WTC11 (cell line): ENCODE data around the gene DIDO1. TPM values are rescaled to one million over a fixed set of nuclear protein-coding genes. Genes with fewer than 3 reads are reported as not detected.

Experiments used
- ATAC-seq: fragments of 200-7000 bp; cut with Tn5 transposase; 2 replicates; pipeline ENCODE4 v1.10.0; 2021; ENCODE audit warnings: mild to moderate bottlenecking, moderate library complexity
- CTCF ChIA-PET: fragments of 300-600 bp; sonication (Branson Sonifier 250); formaldehyde crosslinking; loops from one replicate; lab custom pipeline; 2021; ENCODE audit warnings: antibody characterized with exemption; lab: Charles Lee
- POLR2A ChIA-PET: fragments of 350-600 bp; sonication (Branson Sonifier 250); formaldehyde crosslinking; loops from one replicate; lab custom pipeline; 2021; ENCODE audit warnings: antibody characterized with exemption; lab: Charles Lee
- DNase-seq: peaks from one replicate; pipeline ENCODE4 v3.0.0; 2021; ENCODE audit warnings: low spot score
- H3K27ac Mint-ChIP-seq: 2 replicates; pipeline ENCODE4 v1.8.0; 2021; ENCODE audit warnings: mixed read lengths
- H3K27me3 Mint-ChIP-seq: 2 replicates; pipeline ENCODE4 v1.8.0; 2021; ENCODE audit warnings: low read depth, mild to moderate bottlenecking, moderate library complexity, mixed read lengths
- H3K36me3 Mint-ChIP-seq: 2 replicates; pipeline ENCODE4 v1.8.0; 2021; ENCODE audit warnings: mixed read lengths
- H3K4me1 Mint-ChIP-seq: 2 replicates; pipeline ENCODE4 v1.8.0; 2022; ENCODE audit warnings: mixed read lengths
- H3K4me3 Mint-ChIP-seq: 2 replicates; pipeline ENCODE4 v1.8.0; 2021; ENCODE audit warnings: mild to moderate bottlenecking, moderate library complexity, mixed read lengths
- H3K9me3 Mint-ChIP-seq: 2 replicates; pipeline ENCODE4 v1.8.0; 2021; ENCODE audit warnings: mixed read lengths
- CBFB ChIP-seq: sonication (generic); formaldehyde crosslinking; IDR thresholded peaks from 2 replicates; pipeline ENCODE4 v1.8.1; 2022; ENCODE audit warnings: mild to moderate bottlenecking, low read depth, missing genetic modification reagents
- SOX15 ChIP-seq: fragments of 250-450 bp; sonication (Bioruptor Pico); IDR thresholded peaks from 2 replicates; pipeline ENCODE4 v1.9.0; 2021; ENCODE audit warnings: mild to moderate bottlenecking
- TEAD1 ChIP-seq: sonication (generic); formaldehyde crosslinking; IDR thresholded peaks from 2 replicates; pipeline ENCODE4 v1.8.0; 2022; ENCODE audit warnings: mild to moderate bottlenecking, missing genetic modification reagents
- ZBTB21 ChIP-seq: sonication (generic); formaldehyde crosslinking; IDR thresholded peaks from 2 replicates; pipeline ENCODE4 v1.8.1; 2023; ENCODE audit warnings: mild to moderate bottlenecking, missing genetic modification reagents, borderline replicate concordance
- ZNF219 ChIP-seq: sonication (generic); formaldehyde crosslinking; IDR thresholded peaks from 2 replicates; pipeline ENCODE4 v1.8.0; 2023; ENCODE audit warnings: missing genetic modification reagents, mild to moderate bottlenecking, borderline replicate concordance
- ZNF263 ChIP-seq: sonication (generic); formaldehyde crosslinking; IDR thresholded peaks from 2 replicates; pipeline ENCODE4 v1.8.1; 2022; ENCODE audit warnings: low read depth, mild to moderate bottlenecking, moderate library complexity, missing genetic modification reagents
- ZNF423 ChIP-seq: fragments of 250-450 bp; sonication (Bioruptor Pico); IDR thresholded peaks from 2 replicates; pipeline ENCODE4 v2.1.2; 2022; ENCODE audit warnings: mild to moderate bottlenecking, moderate library complexity
- ZNF671 ChIP-seq: fragments of 250-450 bp; sonication (Bioruptor Pico); IDR thresholded peaks from 2 replicates; pipeline ENCODE4 v1.8.0; 2021; ENCODE audit warnings: mild to moderate bottlenecking
- total RNA-seq: library from RNA; stranded (reverse); gene quantifications from 3 replicates; pipeline ENCODE4 v1.2.3, GENCODE V29; 2021
- TF ChIP-seq, protein P1 (sequence below): sonication (generic); formaldehyde crosslinking; IDR thresholded peaks from 2 replicates; pipeline ENCODE4 v1.8.0; 2022; ENCODE audit warnings: mild to moderate bottlenecking, missing genetic modification reagents
- TF ChIP-seq, protein P2 (sequence below): sonication (generic); formaldehyde crosslinking; IDR thresholded peaks from 2 replicates; pipeline ENCODE4 v1.8.1; 2022; ENCODE audit warnings: low read depth, mild to moderate bottlenecking, moderate library complexity, missing genetic modification reagents, borderline replicate concordance
- TF ChIP-seq, protein P3 (sequence below): sonication (generic); formaldehyde crosslinking; IDR thresholded peaks from 2 replicates; pipeline ENCODE4 v1.8.0; 2022; ENCODE audit warnings: mild to moderate bottlenecking, missing genetic modification reagents
- TF ChIP-seq, protein P4 (sequence below): sonication (generic); formaldehyde crosslinking; IDR thresholded peaks from 2 replicates; pipeline ENCODE4 v1.8.0; 2023; ENCODE audit warnings: missing genetic modification reagents, mild to moderate bottlenecking, borderline replicate concordance
- TF ChIP-seq, protein P5 (sequence below): sonication (generic); formaldehyde crosslinking; IDR thresholded peaks from 2 replicates; pipeline ENCODE4 v1.8.1; 2023; ENCODE audit warnings: mild to moderate bottlenecking, missing genetic modification reagents, moderate library complexity
- TF ChIP-seq, protein P6 (sequence below): sonication (generic); formaldehyde crosslinking; IDR thresholded peaks from 2 replicates; pipeline ENCODE4 v1.8.0; 2022; ENCODE audit warnings: mild to moderate bottlenecking, missing genetic modification reagents
- TF ChIP-seq, protein P7 (sequence below): sonication (generic); formaldehyde crosslinking; IDR thresholded peaks from 2 replicates; pipeline ENCODE4 v1.8.1; 2023; ENCODE audit warnings: mild to moderate bottlenecking, missing genetic modification reagents

DIDO1 gene
- total RNA-seq, 1 experiment from 2014 or later: 87.3 TPM

DNA sequence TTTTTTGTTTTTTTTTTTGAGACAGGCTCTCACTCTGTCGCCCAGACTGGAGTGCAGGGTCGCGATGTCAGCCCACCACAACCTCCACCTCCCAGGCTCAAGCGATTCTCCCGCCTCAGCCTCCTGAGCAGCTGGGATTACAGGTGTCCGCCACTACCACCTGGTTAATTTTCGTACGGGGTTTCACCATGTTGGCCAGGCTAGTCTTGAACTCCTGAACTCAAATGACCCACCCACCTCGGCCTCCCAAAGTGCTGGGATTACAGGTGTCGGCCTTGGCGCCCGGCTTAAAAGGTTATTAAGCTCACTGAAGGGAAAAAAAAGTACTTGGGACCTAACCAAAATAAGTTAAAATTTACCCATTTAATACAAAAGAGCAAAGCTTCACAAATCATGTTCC lies 66.6 kb downstream of the DIDO1 start:
- ChIA-PET POLR2A (interaction anchor here (1.0 kb wide), 1 partner anchor 881 kb away, joined by 3 read pairs; no protein-coding TSS in a partner anchor), CTCF (interaction anchor here (2.6 kb wide), 1 partner anchor 37 kb away, joined by 13 read pairs; no protein-coding TSS in a partner anchor)
- H3K9me3 Mint-ChIP-seq: no peaks in the 10 kb centered on the region
- DNase-seq (no peak), ATAC-seq (no peak)
- no peak overlapping the region for H3K27ac Mint-ChIP-seq
- peaks cover 28% of the 10 kb centered on the region for H3K4me1 Mint-ChIP-seq
- peak overlapping the region; percentile 74 for H3K4me3 Mint-ChIP-seq
- TF ChIP-seq, protein P1, sequence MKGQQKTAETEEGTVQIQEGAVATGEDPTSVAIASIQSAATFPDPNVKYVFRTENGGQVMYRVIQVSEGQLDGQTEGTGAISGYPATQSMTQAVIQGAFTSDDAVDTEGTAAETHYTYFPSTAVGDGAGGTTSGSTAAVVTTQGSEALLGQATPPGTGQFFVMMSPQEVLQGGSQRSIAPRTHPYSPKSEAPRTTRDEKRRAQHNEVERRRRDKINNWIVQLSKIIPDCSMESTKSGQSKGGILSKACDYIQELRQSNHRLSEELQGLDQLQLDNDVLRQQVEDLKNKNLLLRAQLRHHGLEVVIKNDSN (CRISPR knock-in tag): no peak
- TF ChIP-seq ZNF671 (CRISPR knock-in tag): no peak
- TF ChIP-seq, protein P2, sequence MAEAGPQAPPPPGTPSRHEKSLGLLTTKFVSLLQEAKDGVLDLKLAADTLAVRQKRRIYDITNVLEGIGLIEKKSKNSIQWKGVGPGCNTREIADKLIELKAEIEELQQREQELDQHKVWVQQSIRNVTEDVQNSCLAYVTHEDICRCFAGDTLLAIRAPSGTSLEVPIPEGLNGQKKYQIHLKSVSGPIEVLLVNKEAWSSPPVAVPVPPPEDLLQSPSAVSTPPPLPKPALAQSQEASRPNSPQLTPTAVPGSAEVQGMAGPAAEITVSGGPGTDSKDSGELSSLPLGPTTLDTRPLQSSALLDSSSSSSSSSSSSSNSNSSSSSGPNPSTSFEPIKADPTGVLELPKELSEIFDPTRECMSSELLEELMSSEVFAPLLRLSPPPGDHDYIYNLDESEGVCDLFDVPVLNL: no peak
- no peak for TF ChIP-seq ZNF219 (CRISPR knock-in tag)
- TF ChIP-seq, protein P3, sequence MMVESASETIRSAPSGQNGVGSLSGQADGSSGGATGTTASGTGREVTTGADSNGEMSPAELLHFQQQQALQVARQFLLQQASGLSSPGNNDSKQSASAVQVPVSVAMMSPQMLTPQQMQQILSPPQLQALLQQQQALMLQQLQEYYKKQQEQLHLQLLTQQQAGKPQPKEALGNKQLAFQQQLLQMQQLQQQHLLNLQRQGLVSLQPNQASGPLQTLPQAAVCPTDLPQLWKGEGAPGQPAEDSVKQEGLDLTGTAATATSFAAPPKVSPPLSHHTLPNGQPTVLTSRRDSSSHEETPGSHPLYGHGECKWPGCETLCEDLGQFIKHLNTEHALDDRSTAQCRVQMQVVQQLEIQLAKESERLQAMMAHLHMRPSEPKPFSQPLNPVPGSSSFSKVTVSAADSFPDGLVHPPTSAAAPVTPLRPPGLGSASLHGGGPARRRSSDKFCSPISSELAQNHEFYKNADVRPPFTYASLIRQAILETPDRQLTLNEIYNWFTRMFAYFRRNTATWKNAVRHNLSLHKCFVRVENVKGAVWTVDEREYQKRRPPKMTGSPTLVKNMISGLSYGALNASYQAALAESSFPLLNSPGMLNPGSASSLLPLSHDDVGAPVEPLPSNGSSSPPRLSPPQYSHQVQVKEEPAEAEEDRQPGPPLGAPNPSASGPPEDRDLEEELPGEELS: no peak
- no peak for TF ChIP-seq ZBTB21
- TF ChIP-seq, protein P4, sequence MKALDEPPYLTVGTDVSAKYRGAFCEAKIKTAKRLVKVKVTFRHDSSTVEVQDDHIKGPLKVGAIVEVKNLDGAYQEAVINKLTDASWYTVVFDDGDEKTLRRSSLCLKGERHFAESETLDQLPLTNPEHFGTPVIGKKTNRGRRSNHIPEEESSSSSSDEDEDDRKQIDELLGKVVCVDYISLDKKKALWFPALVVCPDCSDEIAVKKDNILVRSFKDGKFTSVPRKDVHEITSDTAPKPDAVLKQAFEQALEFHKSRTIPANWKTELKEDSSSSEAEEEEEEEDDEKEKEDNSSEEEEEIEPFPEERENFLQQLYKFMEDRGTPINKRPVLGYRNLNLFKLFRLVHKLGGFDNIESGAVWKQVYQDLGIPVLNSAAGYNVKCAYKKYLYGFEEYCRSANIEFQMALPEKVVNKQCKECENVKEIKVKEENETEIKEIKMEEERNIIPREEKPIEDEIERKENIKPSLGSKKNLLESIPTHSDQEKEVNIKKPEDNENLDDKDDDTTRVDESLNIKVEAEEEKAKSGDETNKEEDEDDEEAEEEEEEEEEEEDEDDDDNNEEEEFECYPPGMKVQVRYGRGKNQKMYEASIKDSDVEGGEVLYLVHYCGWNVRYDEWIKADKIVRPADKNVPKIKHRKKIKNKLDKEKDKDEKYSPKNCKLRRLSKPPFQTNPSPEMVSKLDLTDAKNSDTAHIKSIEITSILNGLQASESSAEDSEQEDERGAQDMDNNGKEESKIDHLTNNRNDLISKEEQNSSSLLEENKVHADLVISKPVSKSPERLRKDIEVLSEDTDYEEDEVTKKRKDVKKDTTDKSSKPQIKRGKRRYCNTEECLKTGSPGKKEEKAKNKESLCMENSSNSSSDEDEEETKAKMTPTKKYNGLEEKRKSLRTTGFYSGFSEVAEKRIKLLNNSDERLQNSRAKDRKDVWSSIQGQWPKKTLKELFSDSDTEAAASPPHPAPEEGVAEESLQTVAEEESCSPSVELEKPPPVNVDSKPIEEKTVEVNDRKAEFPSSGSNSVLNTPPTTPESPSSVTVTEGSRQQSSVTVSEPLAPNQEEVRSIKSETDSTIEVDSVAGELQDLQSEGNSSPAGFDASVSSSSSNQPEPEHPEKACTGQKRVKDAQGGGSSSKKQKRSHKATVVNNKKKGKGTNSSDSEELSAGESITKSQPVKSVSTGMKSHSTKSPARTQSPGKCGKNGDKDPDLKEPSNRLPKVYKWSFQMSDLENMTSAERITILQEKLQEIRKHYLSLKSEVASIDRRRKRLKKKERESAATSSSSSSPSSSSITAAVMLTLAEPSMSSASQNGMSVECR (CRISPR knock-in tag): no peak
- no peak for TF ChIP-seq CBFB (CRISPR knock-in tag)
- no peak for TF ChIP-seq SOX15 (CRISPR knock-in tag)
- TF ChIP-seq, protein P5, sequence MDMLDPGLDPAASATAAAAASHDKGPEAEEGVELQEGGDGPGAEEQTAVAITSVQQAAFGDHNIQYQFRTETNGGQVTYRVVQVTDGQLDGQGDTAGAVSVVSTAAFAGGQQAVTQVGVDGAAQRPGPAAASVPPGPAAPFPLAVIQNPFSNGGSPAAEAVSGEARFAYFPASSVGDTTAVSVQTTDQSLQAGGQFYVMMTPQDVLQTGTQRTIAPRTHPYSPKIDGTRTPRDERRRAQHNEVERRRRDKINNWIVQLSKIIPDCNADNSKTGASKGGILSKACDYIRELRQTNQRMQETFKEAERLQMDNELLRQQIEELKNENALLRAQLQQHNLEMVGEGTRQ (CRISPR knock-in tag): no peak
- TF ChIP-seq ZNF263: no peak
- TF ChIP-seq, protein P6, sequence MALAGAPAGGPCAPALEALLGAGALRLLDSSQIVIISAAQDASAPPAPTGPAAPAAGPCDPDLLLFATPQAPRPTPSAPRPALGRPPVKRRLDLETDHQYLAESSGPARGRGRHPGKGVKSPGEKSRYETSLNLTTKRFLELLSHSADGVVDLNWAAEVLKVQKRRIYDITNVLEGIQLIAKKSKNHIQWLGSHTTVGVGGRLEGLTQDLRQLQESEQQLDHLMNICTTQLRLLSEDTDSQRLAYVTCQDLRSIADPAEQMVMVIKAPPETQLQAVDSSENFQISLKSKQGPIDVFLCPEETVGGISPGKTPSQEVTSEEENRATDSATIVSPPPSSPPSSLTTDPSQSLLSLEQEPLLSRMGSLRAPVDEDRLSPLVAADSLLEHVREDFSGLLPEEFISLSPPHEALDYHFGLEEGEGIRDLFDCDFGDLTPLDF (CRISPR knock-in tag): no peak
- TF ChIP-seq, protein P7, sequence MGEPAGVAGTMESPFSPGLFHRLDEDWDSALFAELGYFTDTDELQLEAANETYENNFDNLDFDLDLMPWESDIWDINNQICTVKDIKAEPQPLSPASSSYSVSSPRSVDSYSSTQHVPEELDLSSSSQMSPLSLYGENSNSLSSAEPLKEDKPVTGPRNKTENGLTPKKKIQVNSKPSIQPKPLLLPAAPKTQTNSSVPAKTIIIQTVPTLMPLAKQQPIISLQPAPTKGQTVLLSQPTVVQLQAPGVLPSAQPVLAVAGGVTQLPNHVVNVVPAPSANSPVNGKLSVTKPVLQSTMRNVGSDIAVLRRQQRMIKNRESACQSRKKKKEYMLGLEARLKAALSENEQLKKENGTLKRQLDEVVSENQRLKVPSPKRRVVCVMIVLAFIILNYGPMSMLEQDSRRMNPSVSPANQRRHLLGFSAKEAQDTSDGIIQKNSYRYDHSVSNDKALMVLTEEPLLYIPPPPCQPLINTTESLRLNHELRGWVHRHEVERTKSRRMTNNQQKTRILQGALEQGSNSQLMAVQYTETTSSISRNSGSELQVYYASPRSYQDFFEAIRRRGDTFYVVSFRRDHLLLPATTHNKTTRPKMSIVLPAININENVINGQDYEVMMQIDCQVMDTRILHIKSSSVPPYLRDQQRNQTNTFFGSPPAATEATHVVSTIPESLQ: no peak
- no peak for TF ChIP-seq TEAD1 (CRISPR knock-in tag)
- TF ChIP-seq ZNF423 (CRISPR knock-in tag): no peak
- H3K36me3 Mint-ChIP-seq: peaks cover 17% of the 10 kb centered on the region
- H3K27me3 Mint-ChIP-seq: peaks cover 3% of the 10 kb centered on the region; the same call in 1 of the 2 replicates
